ENCODE results near the gene KCNK17.

KCNK17 gene

GRCh38 chr6:39343396-39343870, 29.2 kb upstream of the KCNK17 start:
- no peaks in the 10 kb centered on the region for H3K9me3 ChIP-seq (ENCODE audit: insufficient read depth, low read length)
- no peak overlapping the region for H2AFZ ChIP-seq (ENCODE audit: low read depth, low read length, severe bottlenecking)

GRCh38 chr6:39342692-39343395, 28.6 kb upstream of the KCNK17 start:
- H2AFZ ChIP-seq (ENCODE audit: low read depth, low read length, severe bottlenecking) = no peak overlapping the region
- H3K27ac ChIP-seq (ENCODE audit: low read depth, low read length) = no peak overlapping the region
- no peaks in the 10 kb centered on the region for H3K9me3 ChIP-seq (ENCODE audit: insufficient read depth, low read length)
- TF ChIP-seq EZH2phosphoT487 (conservative IDR thresholded peaks at IDR 0.05; ENCODE audit: low read length) (no peak), CTCF (IDR thresholded peaks at IDR 0.05; ENCODE audit: insufficient read depth, low read length, poor library complexity, severe bottlenecking) (no peak)
- H4K20me1 ChIP-seq (ENCODE audit: low read depth, low read length) = no peaks in the 10 kb centered on the region
- H3K4me2 ChIP-seq (ENCODE audit: low read depth, low read length, poor library complexity, severe bottlenecking) = no peak overlapping the region
- no peak overlapping the region for H3K4me3 ChIP-seq (ENCODE audit: insufficient read depth, low read length, poor library complexity, severe bottlenecking)
- no peaks in the 10 kb centered on the region for H3K79me2 ChIP-seq (ENCODE audit: insufficient read depth, low read length)
- no peaks in the 10 kb centered on the region for H3K27me3 ChIP-seq (ENCODE audit: low read length)
- H3K9me2 ChIP-seq (replicated peaks; ENCODE audit: insufficient read depth, low read length) = no peaks in the 10 kb centered on the region
- H3K36me3 ChIP-seq (ENCODE audit: low read length) = no peaks in the 10 kb centered on the region
- H3K9ac ChIP-seq (ENCODE audit: low read length) = no peak overlapping the region
- no peaks in the 10 kb centered on the region for H3F3A ChIP-seq (ENCODE audit: insufficient read depth)

More at GRCh38 chr6:39343396-39343870, 29.2 kb upstream of the KCNK17 start:
- no peak overlapping the region for H3K9ac ChIP-seq (ENCODE audit: low read length)
- H3F3A ChIP-seq (ENCODE audit: insufficient read depth) = no peaks in the 10 kb centered on the region
- H3K79me2 ChIP-seq (ENCODE audit: insufficient read depth, low read length) = no peaks in the 10 kb centered on the region
- TF ChIP-seq EZH2phosphoT487 (conservative IDR thresholded peaks at IDR 0.05; ENCODE audit: low read length) = no peak
- no peak for TF ChIP-seq CTCF (IDR thresholded peaks at IDR 0.05; ENCODE audit: insufficient read depth, low read length, poor library complexity, severe bottlenecking)
- H3K4me3 ChIP-seq (ENCODE audit: insufficient read depth, low read length, poor library complexity, severe bottlenecking) = no peak overlapping the region
- no peaks in the 10 kb centered on the region for H3K9me2 ChIP-seq (replicated peaks; ENCODE audit: insufficient read depth, low read length)
- H3K27me3 ChIP-seq (ENCODE audit: low read length) = no peaks in the 10 kb centered on the region
- no peak overlapping the region for H3K4me2 ChIP-seq (ENCODE audit: low read depth, low read length, poor library complexity, severe bottlenecking)
- no peaks in the 10 kb centered on the region for H4K20me1 ChIP-seq (ENCODE audit: low read depth, low read length)
- H3K36me3 ChIP-seq (ENCODE audit: low read length) = no peaks in the 10 kb centered on the region
- no peak overlapping the region for H3K27ac ChIP-seq (ENCODE audit: low read depth, low read length)

- Histone ChIP-seq H3K36me3 (ENCODE audit: low read length) (no peaks in the 10 kb centered on the region), H3K9me2 (replicated peaks; ENCODE audit: insufficient read depth, low read length) (no peaks in the 10 kb centered on the region), H3K27me3 (ENCODE audit: low read length) (no peaks in the 10 kb centered on the region), H3K27ac (ENCODE audit: low read depth, low read length) (no peak overlapping the region), H2AFZ (ENCODE audit: low read depth, low read length, severe bottlenecking) (no peak overlapping the region), H4K20me1 (ENCODE audit: low read depth, low read length) (no peaks in the 10 kb centered on the region), H3K79me2 (ENCODE audit: insufficient read depth, low read length) (no peaks in the 10 kb centered on the region), H3K4me2 (ENCODE audit: low read depth, low read length, poor library complexity, severe bottlenecking) (no peak overlapping the region), H3K4me3 (ENCODE audit: insufficient read depth, low read length, poor library complexity, severe bottlenecking) (no peak overlapping the region), H3K9ac (ENCODE audit: low read length) (no peak overlapping the region), H3K9me3 (ENCODE audit: insufficient read depth, low read length) (no peaks in the 10 kb centered on the region), H3F3A (ENCODE audit: insufficient read depth) (no peaks in the 10 kb centered on the region)
- TF ChIP-seq CTCF (IDR thresholded peaks at IDR 0.05; ENCODE audit: insufficient read depth, low read length, poor library complexity, severe bottlenecking) = no peak
- no peak for TF ChIP-seq EZH2phosphoT487 (conservative IDR thresholded peaks at IDR 0.05; ENCODE audit: low read length)
Observed at GRCh38 chr6:39341937-39342336, 27.7 kb upstream of the KCNK17 start.
